Thyroid gland (tissue), 4 donors: ENCODE data around the gene PPP2R2C. TPM values are rescaled to one million over a fixed set of nuclear protein-coding genes. Genes with fewer than 3 reads are reported as not detected.

Source experiments
- DNase-seq, 2 donors: peaks; one replicate each; pipeline ENCODE4 v3.0.0-alpha.2; 2019
- H3K27ac ChIP-seq, 3 donors: fragments of 200-600 bp; sonication (generic); 1 replicate in 2 of 3; 2 replicates in 1 of 3; pipeline ENCODE4 v1.5.1; 2016 to 2019; ENCODE audit warnings: mild to moderate bottlenecking in 1 of 3, moderate library complexity in 1 of 3
- H3K27me3 ChIP-seq: fragments of 200-600 bp; sonication (generic); one replicate; pipeline ENCODE4 v1.5.1; 2019
- H3K36me3 ChIP-seq, 2 donors: fragments of 200-600 bp; sonication (generic); one replicate each; pipeline ENCODE4 v1.5.1; 2016 to 2019
- H3K4me1 ChIP-seq, 2 donors: fragments of 200-600 bp; sonication (generic); one replicate each; pipeline ENCODE4 v1.5.1; 2017 to 2019
- H3K4me3 ChIP-seq, 3 donors: fragments of 200-600 bp; sonication (generic); replicated peaks in 1 of 3; 1 replicate in 2 of 3; 2 replicates in 1 of 3; pipeline ENCODE4 v1.5.1; 2016; ENCODE audit warnings: mild to moderate bottlenecking in 1 of 3
- H3K9me3 ChIP-seq: fragments of 200-600 bp; sonication (generic); one replicate; pipeline ENCODE4 v1.5.1; 2017
- CTCF ChIP-seq, 6 experiments: fragments of 200-600 bp in 3 of 6; fragments of 450-650 bp in 3 of 6; sonication (generic) in 3 of 6; IDR thresholded peaks; one replicate each; pipeline ENCODE4 v1.5.1; 2016 to 2019; ENCODE audit warnings: antibody characterized with exemption in 6 of 6, mild to moderate bottlenecking in 2 of 6, inconsistent platforms in 1 of 6, moderate library complexity in 1 of 6
- POLR2A ChIP-seq, 2 donors: fragments of 450-650 bp; IDR thresholded peaks; one replicate each; pipeline ENCODE4 v1.6.1; 2017; ENCODE audit warnings: antibody characterized with exemption in 2 of 2, mild to moderate bottlenecking in 2 of 2, moderate library complexity in 1 of 2
- WGBS, 2 donors: methylation state at CpG; one replicate each; pipeline ENCODE4 v1.1.5; 2017; 5-methylcytosine and 5-hydroxymethylcytosine counted together
- intact Hi-C: fragments of 100-400 bp; cut with DNase I; formaldehyde crosslinking; loops from one replicate; pipeline ENCODE4 v1.15.1; 2023
- total RNA-seq, 4 donors: library from RNA; depleted of rRNA; stranded (reverse); fragments of >200 nt; gene quantifications; one replicate each; pipeline ENCODE4 v1.2.3, GENCODE V29; 2016

The PPP2R2C gene
- total RNA-seq, 4 donors from 2014 or later: 0.15 to 1.5 (median 0.33) TPM; not detected in 1

DNA sequence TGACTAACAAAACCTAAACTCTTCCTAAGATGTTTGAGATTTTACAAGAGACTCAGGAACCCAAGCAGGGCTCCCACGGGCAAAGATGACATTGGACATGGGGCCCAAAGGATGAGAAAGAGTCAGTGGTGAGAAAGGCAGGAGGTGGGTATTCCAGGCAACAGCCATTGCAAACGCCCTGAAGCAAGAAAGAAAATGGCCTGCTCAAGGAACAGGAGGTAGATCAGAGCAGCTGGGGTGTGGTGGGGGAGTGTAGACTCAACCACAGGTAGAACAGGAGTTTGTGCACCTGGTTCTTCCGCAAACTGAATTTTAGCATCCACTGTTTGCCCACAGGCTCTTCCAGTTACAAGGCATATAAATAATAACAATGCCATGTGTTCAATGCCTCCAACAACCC, 3.3 kb downstream of the PPP2R2C start:
- intact Hi-C loops: no loop called here
- Histone ChIP-seq H3K36me3 (no peaks in the 10 kb centered on the region), H3K27me3 (peaks cover 5% of the 10 kb centered on the region), H3K27ac (no peak overlapping the region), H3K4me3 (no peak overlapping the region), H3K4me1 (peaks cover 4% of the 10 kb centered on the region in 2 donors), H3K9me3 (no peaks in the 10 kb centered on the region)
- 26 to 73% methylated on average over 3 of the region's 3 CpGs for WGBS, 2 donors
- no peak for DNase-seq
- TF ChIP-seq CTCF (IDR thresholded peaks at IDR 0.05): no peak
- TF ChIP-seq POLR2A (IDR thresholded peaks at IDR 0.05): no peak

- Histone ChIP-seq H3K27ac (no peak overlapping the region), H3K4me1 (peaks cover 4% of the 10 kb centered on the region in 2 donors), H3K36me3 (no peaks in the 10 kb centered on the region), H3K4me3 (no peak overlapping the region), H3K27me3 (peaks cover 5% of the 10 kb centered on the region), H3K9me3 (no peaks in the 10 kb centered on the region)
- DNase-seq: no peak
- whole genome bisulfite sequencing, 2 donors: 85% methylated on average over 1 of the region's 1 CpG; no CpG with 5 or more reads in 1 of the 2 donors
- no peak for TF ChIP-seq CTCF (IDR thresholded peaks at IDR 0.05)
- TF ChIP-seq POLR2A (IDR thresholded peaks at IDR 0.05): no peak
- intact Hi-C loops: no loop called here
Measured at GRCh38 chr4:6468376-6468775, 4.0 kb downstream of the PPP2R2C start.

GRCh38 chr4:6467600-6467999, 4.8 kb downstream of the PPP2R2C start:
- TF ChIP-seq CTCF (IDR thresholded peaks at IDR 0.05) (no peak), POLR2A (IDR thresholded peaks at IDR 0.05) (no peak)
- Histone ChIP-seq H3K4me3 (no peak overlapping the region), H3K27ac (no peak overlapping the region), H3K4me1 (peaks cover 4% of the 10 kb centered on the region in 2 donors), H3K27me3 (peaks cover 5% of the 10 kb centered on the region), H3K36me3 (no peaks in the 10 kb centered on the region), H3K9me3 (no peaks in the 10 kb centered on the region)
- no peak for DNase-seq
- intact Hi-C loops: no loop called here
- 70 to 75% methylated on average over 6 of the region's 6 CpGs for WGBS, 2 donors

GRCh38 chr4:6466756-6467381, 5.5 kb downstream of the PPP2R2C start:
- no peak for DNase-seq
- Histone ChIP-seq H3K4me1 (peaks cover 4% of the 10 kb centered on the region in 2 donors), H3K27me3 (peaks cover 5% of the 10 kb centered on the region), H3K9me3 (no peaks in the 10 kb centered on the region), H3K4me3 (no peak overlapping the region), H3K36me3 (no peaks in the 10 kb centered on the region), H3K27ac (no peak overlapping the region)
- no peak for TF ChIP-seq CTCF (IDR thresholded peaks at IDR 0.05)
- TF ChIP-seq POLR2A (IDR thresholded peaks at IDR 0.05): no peak
- intact Hi-C loops: no loop called here
- 76 to 78% methylated on average over 9 of the region's 9 CpGs for WGBS, 2 donors

DNA sequence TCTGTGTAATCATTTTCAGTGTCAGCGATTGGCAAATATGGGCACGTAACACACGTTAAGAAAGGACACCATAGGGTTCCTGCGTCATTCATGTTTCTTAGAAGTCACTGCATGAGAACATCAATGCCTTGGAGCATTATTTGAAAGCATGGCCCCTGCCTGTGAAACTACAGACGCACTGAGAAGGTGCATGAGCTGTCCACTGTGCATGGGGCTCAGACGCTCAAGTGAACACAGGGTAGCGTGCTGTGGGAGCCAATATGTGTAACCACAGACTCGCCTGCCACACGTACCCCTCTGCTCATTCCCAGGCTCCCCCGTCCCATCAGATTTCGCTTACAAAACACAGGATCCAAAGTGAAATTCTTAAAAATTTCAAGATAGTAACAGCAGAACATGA, 6.5 kb downstream of the PPP2R2C start:
- H3K27ac ChIP-seq: no peak overlapping the region
- 88 to 90% methylated on average over 11 of the region's 11 CpGs for WGBS, 2 donors
- intact Hi-C loops: no loop called here
- H3K4me3 ChIP-seq: no peak overlapping the region
- DNase-seq: no peak
- peaks cover 4% of the 10 kb centered on the region in 2 donors for H3K4me1 ChIP-seq
- H3K36me3 ChIP-seq: no peaks in the 10 kb centered on the region
- H3K9me3 ChIP-seq: no peaks in the 10 kb centered on the region
- no peak for TF ChIP-seq POLR2A (IDR thresholded peaks at IDR 0.05)
- no peak for TF ChIP-seq CTCF (IDR thresholded peaks at IDR 0.05)
- peaks cover 5% of the 10 kb centered on the region for H3K27me3 ChIP-seq
